Activated T-helper 9 cell treated with anti-CD3 and anti-CD28 coated beads, Interleukin-2, amount 50 U/mL, for 16 hours (primary cell): ENCODE measurements around the gene CCL1.
"Not testable (repeated sequence)": the region's sequence is repeated elsewhere in the genome, so short reads cannot be mapped to it uniquely, and the experiment has no call there.

Source experiments
- DNase-seq: peaks from one replicate; pipeline ENCODE4 v3.0.0-alpha.2; 2020; ENCODE audit warnings: low read depth

CCL1 gene

GRCh38 chr17:34357398-34357797 lies 5.6 kb downstream of the CCL1 start:
- DNase-seq: no peak

GRCh38 chr17:34356194-34356593 lies 6.8 kb downstream of the CCL1 start, which contains the start of gene CCL13:
CCL13 (plus strand) TSS chr17:34356480; CDS start chr17:34356527, 47 bp downstream.
- DNase-seq: no peak

GRCh38 chr17:34354637-34355036 lies 8.4 kb downstream of the CCL1 start:
- no peak for DNase-seq

GRCh38 chr17:34352191-34352590 lies 10.8 kb downstream of the CCL1 start:
- no peak for DNase-seq

- no peak for DNase-seq
Observed at GRCh38 chr17:34351096-34351495, 11.9 kb downstream of the CCL1 start.

- DNase-seq: no peak
Observed at GRCh38 chr17:34349751-34350150, 13.3 kb downstream of the CCL1 start.

- no peak for DNase-seq
Observed at GRCh38 chr17:34347063-34347462, 16.0 kb downstream of the CCL1 start.

- DNase-seq: no peak
Observed at GRCh38 chr17:34341916-34342315, 21.1 kb downstream of the CCL1 start.

GRCh38 chr17:34339138-34339770 lies 23.8 kb downstream of the CCL1 start:
- DNase-seq: no peak

- DNase-seq: no peak
Observed at GRCh38 chr17:34337701-34338100, 25.3 kb downstream of the CCL1 start.

GRCh38 chr17:34327580-34327979 lies 35.5 kb downstream of the CCL1 start:
- not testable (repeated sequence) for DNase-seq

- no peak for DNase-seq
Observed at GRCh38 chr17:34321964-34322363, 41.1 kb downstream of the CCL1 start.

- DNase-seq: no peak
Observed at GRCh38 chr17:34319039-34319483, 44.0 kb downstream of the CCL1 start, which contains the start of gene CCL8. CCL8 (plus strand) TSS chr17:34319435; CDS start chr17:34319502, 67 bp downstream.

GRCh38 chr17:34318474-34318873 lies 44.6 kb downstream of the CCL1 start:
- no peak for DNase-seq

- DNase-seq: no peak
Observed at GRCh38 chr17:34314279-34314678, 48.8 kb downstream of the CCL1 start.

- DNase-seq: no peak
Observed at GRCh38 chr17:34313164-34313563, 49.9 kb downstream of the CCL1 start.

GRCh38 chr17:34312080-34312479 lies 51.0 kb downstream of the CCL1 start:
- DNase-seq: no peak

GRCh38 chr17:34311291-34311690 lies 51.7 kb downstream of the CCL1 start:
- no peak for DNase-seq
